Hepatocyte (in vitro differentiated cells): ENCODE data around the gene NFATC4. TPM values are rescaled to one million over a fixed set of nuclear protein-coding genes. Genes with fewer than 3 reads are reported as not detected.
A peak's percentile ranks its signal among the peaks of the same experiment; 100 is the strongest.
"Not testable (repeated sequence)": the region's sequence is repeated elsewhere in the genome, so short reads cannot be mapped to it uniquely, and the experiment has no call there.

Experiments used
- DNase-seq: peaks from one replicate; pipeline ENCODE4 v3.0.0-alpha.2; 2016; ENCODE audit warnings: low spot score
- H2AFZ ChIP-seq: fragments of 200-600 bp; sonication (generic); 2 replicates; pipeline ENCODE4 v1.6.0; 2016; ENCODE audit warnings: antibody characterized with exemption, mild to moderate bottlenecking
- H3K27ac ChIP-seq: fragments of 200-600 bp; sonication (generic); 2 replicates; pipeline ENCODE4 v1.5.1; 2016; ENCODE audit warnings: mild to moderate bottlenecking
- H3K27me3 ChIP-seq: fragments of 200-600 bp; sonication (generic); 2 replicates; pipeline ENCODE4 v1.6.1; 2016
- H3K36me3 ChIP-seq: fragments of 200-600 bp; sonication (generic); replicated peaks from 2 replicates; pipeline ENCODE4 v1.5.1; 2016; ENCODE audit warnings: low read depth; ENCODE audit not compliant: insufficient read depth
- H3K4me1 ChIP-seq: fragments of 200-600 bp; sonication (generic); 2 replicates; pipeline ENCODE4 v1.5.1; 2016; ENCODE audit warnings: mild to moderate bottlenecking, moderate library complexity; ENCODE audit not compliant: insufficient read depth
- H3K4me2 ChIP-seq: fragments of 200-600 bp; sonication (generic); 2 replicates; pipeline ENCODE4 v1.6.0; 2016
- H3K4me3 ChIP-seq: fragments of 200-600 bp; sonication (generic); 2 replicates; pipeline ENCODE4 v1.5.1; 2016; ENCODE audit warnings: mild to moderate bottlenecking
- H3K79me2 ChIP-seq: fragments of 200-600 bp; sonication (generic); 2 replicates; pipeline ENCODE4 v1.6.0; 2017; ENCODE audit warnings: mild to moderate bottlenecking
- H3K9me2 ChIP-seq: fragments of 200-600 bp; sonication (generic); replicated peaks from 2 replicates; pipeline ENCODE4 v1.6.0; 2017; ENCODE audit warnings: mild to moderate bottlenecking; ENCODE audit not compliant: insufficient read depth
- H3K9me3 ChIP-seq: fragments of 200-600 bp; sonication (generic); 2 replicates; pipeline ENCODE4 v1.5.1; 2016; ENCODE audit warnings: low read depth, mild to moderate bottlenecking
- H4K20me1 ChIP-seq: fragments of 200-600 bp; sonication (generic); 2 replicates; pipeline ENCODE4 v1.6.0; 2016; ENCODE audit warnings: mild to moderate bottlenecking; ENCODE audit not compliant: insufficient read depth, poor library complexity, severe bottlenecking
- CTCF ChIP-seq: fragments of 200-600 bp; sonication (generic); IDR thresholded peaks from 2 replicates; pipeline ENCODE4 v1.5.1; 2016; ENCODE audit warnings: antibody characterized with exemption, mild to moderate bottlenecking; ENCODE audit not compliant: poor library complexity
- EZH2 ChIP-seq: fragments of 200-600 bp; sonication (generic); IDR thresholded peaks from 2 replicates; pipeline ENCODE4 v1.6.1; 2016; ENCODE audit warnings: antibody characterized with exemption, mild to moderate bottlenecking, borderline replicate concordance
- EZH2phosphoT487 ChIP-seq: fragments of 200-600 bp; sonication (generic); IDR thresholded peaks from one replicate; pipeline ENCODE4 v1.6.1; 2018; ENCODE audit warnings: antibody characterized with exemption, mild to moderate bottlenecking, low read depth, moderate library complexity; ENCODE audit not compliant: unreplicated experiment, severe bottlenecking
- WGBS: methylation state at CpG from one replicate; pipeline ENCODE4 v1.1.6; 2016; ENCODE audit warnings: low lambda C conversion rate; ENCODE audit errors: missing lambda C conversion rate; 5-methylcytosine and 5-hydroxymethylcytosine counted together
- polyA plus RNA-seq: library from polyadenylated mRNA; unstranded; fragments of >200 nt; fragmentation: Nextera tagmentation; extraction: Ambion mirVana; gene quantifications from 2 replicates; pipeline ENCODE4 v1.2.1, GENCODE V29; 2016
- total RNA-seq: library from RNA; depleted of rRNA; stranded (reverse); fragments of >200 nt; gene quantifications from 2 replicates; pipeline ENCODE4 v1.2.3, GENCODE V29; 2014

The NFATC4 gene
- total and polyA plus RNA-seq, 2 experiments from 2014 or later = 37.8 to 68.8 TPM

- no peak overlapping the region for H2AFZ ChIP-seq
- no peaks in the 10 kb centered on the region for H3K36me3 ChIP-seq
- no peaks in the 10 kb centered on the region for H3K27me3 ChIP-seq
- H3K4me1 ChIP-seq = peaks cover 13% of the 10 kb centered on the region
- no peaks in the 10 kb centered on the region for H3K9me3 ChIP-seq
- TF ChIP-seq CTCF (no peak), EZH2 (no peak), EZH2phosphoT487 (no peak)
- H3K9me2 ChIP-seq = no peaks in the 10 kb centered on the region
- H3K79me2 ChIP-seq = no peaks in the 10 kb centered on the region
- H3K27ac ChIP-seq = no peak overlapping the region
- DNase-seq = no peak
- no peak overlapping the region for H3K4me3 ChIP-seq
- no peaks in the 10 kb centered on the region for H4K20me1 ChIP-seq
- H3K4me2 ChIP-seq = no peak overlapping the region
- WGBS = 91% methylated on average over 4 of the region's 4 CpGs
Measured at GRCh38 chr14:24384169-24384568, 16.2 kb downstream of the NFATC4 start.

GRCh38 chr14:24385524-24385923 lies 17.5 kb downstream of the NFATC4 start:
- Histone ChIP-seq H3K4me3 (no peak overlapping the region), H3K4me2 (no peak overlapping the region), H3K9me2 (no peaks in the 10 kb centered on the region), H3K4me1 (peaks cover 13% of the 10 kb centered on the region), H2AFZ (no peak overlapping the region), H3K9me3 (no peaks in the 10 kb centered on the region), H3K79me2 (no peaks in the 10 kb centered on the region), H3K36me3 (no peaks in the 10 kb centered on the region), H3K27me3 (no peaks in the 10 kb centered on the region), H4K20me1 (no peaks in the 10 kb centered on the region), H3K27ac (no peak overlapping the region)
- no peak for TF ChIP-seq EZH2
- TF ChIP-seq EZH2phosphoT487 = no peak
- TF ChIP-seq CTCF = no peak
- DNase-seq = no peak
- whole genome bisulfite sequencing = 80% methylated on average over 4 of the region's 4 CpGs

DNA sequence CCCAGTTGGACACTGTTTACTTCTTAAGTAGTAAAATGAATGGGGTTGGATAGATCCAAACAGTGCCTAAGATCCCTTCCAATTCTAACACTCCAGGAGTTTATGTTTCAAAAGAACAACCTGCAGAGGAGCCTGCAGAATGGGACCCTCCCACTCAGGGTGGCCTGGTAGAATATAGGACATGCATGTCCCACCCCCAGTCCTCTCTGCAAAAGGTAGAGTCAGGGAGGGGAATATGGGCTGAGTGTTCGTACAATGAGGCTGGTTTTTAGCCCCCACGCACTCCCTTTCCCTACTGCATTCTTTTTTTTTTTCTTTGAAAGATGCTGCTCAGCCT lies 19.0 kb downstream of the NFATC4 start:
- H3K27ac ChIP-seq = peak overlapping the region; percentile 29
- no peaks in the 10 kb centered on the region for H3K79me2 ChIP-seq
- TF ChIP-seq CTCF (no peak), EZH2phosphoT487 (no peak), EZH2 (no peak)
- no peaks in the 10 kb centered on the region for H3K27me3 ChIP-seq
- no peaks in the 10 kb centered on the region for H3K9me3 ChIP-seq
- peaks cover 14% of the 10 kb centered on the region for H3K4me1 ChIP-seq
- DNase-seq = no peak
- WGBS = 92% methylated on average over 2 of the region's 2 CpGs
- H4K20me1 ChIP-seq = no peaks in the 10 kb centered on the region
- H3K9me2 ChIP-seq = no peaks in the 10 kb centered on the region
- H3K4me2 ChIP-seq = peak overlapping the region; percentile 42
- H2AFZ ChIP-seq = no peak overlapping the region
- no peaks in the 10 kb centered on the region for H3K36me3 ChIP-seq
- H3K4me3 ChIP-seq = no peak overlapping the region

DNA sequence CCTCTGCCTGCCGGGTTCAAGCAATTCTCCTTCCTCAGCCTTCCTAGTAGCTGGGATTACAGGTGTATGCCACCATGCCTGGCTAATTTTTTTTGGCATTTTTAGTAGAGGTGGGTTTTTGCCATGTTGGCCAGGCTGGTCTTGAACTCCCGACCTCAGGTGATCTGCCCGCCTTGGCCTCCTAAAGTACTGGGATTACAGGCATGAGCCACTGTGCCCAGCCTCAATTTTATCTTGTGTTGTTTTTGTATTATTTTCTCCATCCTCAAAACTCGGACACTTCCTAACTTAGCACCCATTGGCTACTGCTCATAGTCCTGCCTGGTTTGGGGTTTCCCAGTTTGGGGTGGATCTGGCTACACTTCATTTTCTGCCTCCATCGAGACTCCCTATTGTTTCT lies 19.6 kb downstream of the NFATC4 start:
- H3K27me3 ChIP-seq, H3K36me3 ChIP-seq, H2AFZ ChIP-seq, H3K79me2 ChIP-seq, H3K4me3 ChIP-seq, H4K20me1 ChIP-seq, H3K4me2 ChIP-seq, H3K9me2 ChIP-seq, H3K9me3 ChIP-seq, DNase-seq: not testable (repeated sequence)
- Histone ChIP-seq H3K4me1 (peaks cover 20% of the 10 kb centered on the region), H3K27ac (peak overlapping the region; percentile 82)
- WGBS = 92% methylated on average over 5 of the region's 5 CpGs
